DMS 273 (cell line): ENCODE data around the gene ZNF407.
"Not testable (repeated sequence)": the region's sequence is repeated elsewhere in the genome, so short reads cannot be mapped to it uniquely, and the experiment has no call there.

Experiments
- DNase-seq: peaks from one replicate; lab custom pipeline; 2025; ENCODE audit not compliant: unreplicated experiment; lab: John Stamatoyannopoulos, UW

Gene ZNF407

GRCh38 chr18:74597662-74598349, at the start of gene ZNF407:
TSS of gene ZNF407 (plus strand) at chr18:74597870. CDS start at chr18:74631020, 33,150 bp downstream.
- DNase-seq: peak; percentile 95

GRCh38 chr18:74549591-74550104, 48.0 kb upstream of the ZNF407 start:
- no peak for DNase-seq

DNA sequence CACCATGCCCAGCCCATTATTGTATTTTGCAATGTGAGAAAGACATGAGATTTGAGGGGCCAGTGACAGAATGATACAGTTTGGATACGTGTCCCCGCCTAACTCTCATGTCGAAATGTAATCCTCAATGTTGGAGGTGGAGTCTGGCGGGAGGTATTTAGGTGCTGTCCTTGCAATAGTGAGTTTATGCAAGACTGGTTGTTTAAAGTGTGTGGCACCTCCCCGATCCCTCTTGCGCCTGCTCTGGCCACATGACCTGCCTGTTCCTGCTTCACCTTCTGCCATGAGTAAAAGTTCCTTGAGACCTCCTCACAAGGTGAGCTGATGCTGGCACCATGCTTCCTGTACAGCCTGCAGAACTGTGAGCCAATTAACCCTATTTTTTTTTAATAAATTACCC, 46.8 kb upstream of the ZNF407 start:
- no peak for DNase-seq

DNA sequence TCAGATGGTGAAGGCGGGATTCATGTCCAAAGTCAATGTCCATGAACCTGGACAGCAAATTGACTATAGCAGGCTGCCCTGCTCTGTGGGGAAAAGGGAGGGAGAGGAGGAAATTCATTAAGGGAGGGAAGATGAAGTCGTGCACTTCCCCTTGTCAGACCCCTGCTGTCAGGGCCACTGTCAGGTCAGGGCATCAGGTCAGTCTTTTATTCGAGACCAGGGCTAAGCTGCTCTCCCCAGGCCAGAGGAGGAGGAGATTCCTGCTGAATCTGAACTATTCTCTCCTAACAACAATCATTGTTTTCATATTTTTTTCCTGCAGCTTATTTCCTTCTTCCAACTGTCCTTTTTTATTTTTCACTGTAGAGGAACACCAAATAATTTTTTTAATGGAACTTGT, 46.2 kb upstream of the ZNF407 start:
- no peak for DNase-seq

GRCh38 chr18:74551936-74552555, 45.6 kb upstream of the ZNF407 start:
- peak; percentile 90 for DNase-seq

- DNase-seq: no peak
Measured at GRCh38 chr18:74556126-74556525, 41.5 kb upstream of the ZNF407 start.

DNA sequence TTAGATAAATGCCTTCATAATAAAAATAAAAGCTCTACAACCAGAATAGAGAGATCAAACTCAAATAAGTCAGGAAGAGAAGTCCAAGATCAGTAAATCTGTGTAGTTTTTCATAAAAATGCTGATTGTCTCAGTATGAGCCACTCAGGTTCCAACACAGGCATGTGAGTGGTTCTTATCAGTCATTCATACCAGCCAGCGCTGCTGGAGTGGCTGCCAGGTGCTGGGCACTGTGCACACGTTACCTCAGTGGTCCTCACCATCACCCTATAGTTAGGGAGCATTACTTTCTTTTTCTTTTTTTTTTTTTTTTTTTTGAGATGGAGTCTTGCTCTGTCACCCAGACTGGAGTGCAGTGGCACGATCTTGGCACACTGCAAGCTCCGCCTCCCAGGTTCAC, 39.6 kb upstream of the ZNF407 start:
- DNase-seq: no peak

GRCh38 chr18:74562131-74562730, 35.4 kb upstream of the ZNF407 start:
- no peak for DNase-seq

- DNase-seq: no peak
Measured at GRCh38 chr18:74562775-74563174, 34.9 kb upstream of the ZNF407 start.

DNA sequence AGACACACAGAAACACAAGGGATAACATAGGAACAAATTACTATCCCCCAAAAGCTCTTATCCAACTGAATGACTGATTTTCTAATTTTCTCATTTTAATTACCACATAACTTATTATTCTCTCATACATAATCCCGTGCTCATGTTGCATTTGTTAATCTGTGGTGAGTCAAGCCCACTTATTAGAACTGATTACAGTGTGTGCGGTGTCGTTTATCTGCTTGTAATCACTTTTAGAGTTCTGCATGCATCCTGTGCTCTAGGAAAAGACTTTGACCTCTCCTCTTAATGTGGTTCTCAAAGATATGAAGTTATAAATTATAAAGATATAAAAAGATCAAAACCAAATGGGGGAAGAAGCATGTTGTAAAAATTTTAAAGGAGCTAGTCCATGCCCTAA, 33.7 kb upstream of the ZNF407 start:
- no peak for DNase-seq

DNA sequence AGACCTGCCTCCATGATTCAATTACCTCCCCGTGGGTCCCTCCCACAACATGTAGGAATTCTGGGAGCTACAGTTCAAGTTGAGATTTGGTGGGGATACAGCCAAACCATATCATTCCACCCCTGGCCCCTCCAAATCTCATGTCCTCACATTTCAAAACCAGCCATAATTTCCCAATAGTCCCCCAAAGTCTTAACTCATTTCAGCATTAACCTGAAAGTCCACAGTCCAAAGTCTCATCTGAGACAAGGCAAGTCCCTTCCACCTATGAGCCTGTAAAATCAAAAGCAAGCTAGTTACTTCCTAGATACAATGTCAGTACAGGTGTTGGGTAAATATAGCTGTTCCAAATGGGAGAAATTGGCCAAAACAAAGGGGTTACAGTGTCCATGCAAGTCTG, 32.5 kb upstream of the ZNF407 start:
- DNase-seq: not testable (repeated sequence)

GRCh38 chr18:74565993-74566392, 31.7 kb upstream of the ZNF407 start:
- DNase-seq: not testable (repeated sequence)

GRCh38 chr18:74567822-74568221, 29.8 kb upstream of the ZNF407 start:
- no peak for DNase-seq

DNA sequence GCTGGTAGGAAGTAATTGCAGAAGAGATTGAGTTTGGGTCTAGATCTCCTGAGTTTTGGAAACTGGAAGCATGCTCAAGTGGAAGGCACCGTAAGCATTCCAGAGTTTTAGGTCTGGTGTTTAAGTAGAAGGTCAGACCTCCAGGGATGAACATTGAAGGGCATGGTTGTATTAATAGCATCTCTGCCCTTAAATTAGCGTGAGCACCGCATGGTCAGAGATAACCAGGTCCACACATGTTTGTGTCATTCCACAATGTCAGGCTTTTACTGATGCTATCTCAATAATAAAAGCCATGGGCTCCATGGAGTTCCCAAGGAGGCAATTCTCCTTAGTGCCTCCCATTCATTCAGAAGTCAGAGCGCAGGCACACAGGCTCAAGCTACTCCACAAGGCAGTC, 28.3 kb upstream of the ZNF407 start:
- DNase-seq: no peak

- DNase-seq: no peak
Measured at GRCh38 chr18:74570266-74570665, 27.4 kb upstream of the ZNF407 start.

DNA sequence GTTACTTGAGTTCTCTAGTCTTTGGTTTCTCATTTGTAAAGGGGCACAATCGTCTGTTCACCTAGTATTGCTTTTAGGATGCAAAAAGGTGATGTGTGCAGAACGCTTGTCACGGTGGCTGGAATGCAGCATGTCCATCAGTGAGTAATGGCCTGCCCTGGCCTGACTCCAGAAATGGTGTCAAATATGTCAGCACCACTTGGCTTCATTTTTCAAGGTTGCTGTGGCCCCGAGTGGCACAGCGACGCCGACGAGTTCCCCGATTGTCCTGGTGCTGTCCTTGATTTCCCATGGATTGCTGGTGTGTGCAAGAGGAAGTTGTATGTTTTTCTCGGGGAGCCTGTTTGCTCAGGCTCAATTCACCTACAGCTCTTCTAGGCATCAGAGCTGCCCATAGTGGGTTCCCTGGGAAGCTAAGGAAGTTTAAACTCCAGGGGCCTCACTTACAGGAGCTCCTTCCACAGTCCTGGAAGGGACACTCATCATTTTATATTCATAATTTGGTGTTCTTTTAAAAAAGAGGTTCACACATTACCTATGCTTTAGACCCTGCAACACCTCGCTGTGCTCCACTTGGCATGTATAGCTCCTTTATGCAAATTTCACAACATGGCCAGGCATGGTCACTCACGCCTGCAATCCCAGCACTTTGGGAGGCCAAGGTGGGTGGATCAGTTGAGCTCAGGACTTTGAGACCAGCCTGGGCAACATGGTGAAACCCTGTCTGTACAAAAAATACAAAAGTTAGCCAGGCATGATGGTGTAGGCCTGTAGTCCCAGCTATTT, 25.6 kb upstream of the ZNF407 start:
- DNase-seq: no peak

DNA sequence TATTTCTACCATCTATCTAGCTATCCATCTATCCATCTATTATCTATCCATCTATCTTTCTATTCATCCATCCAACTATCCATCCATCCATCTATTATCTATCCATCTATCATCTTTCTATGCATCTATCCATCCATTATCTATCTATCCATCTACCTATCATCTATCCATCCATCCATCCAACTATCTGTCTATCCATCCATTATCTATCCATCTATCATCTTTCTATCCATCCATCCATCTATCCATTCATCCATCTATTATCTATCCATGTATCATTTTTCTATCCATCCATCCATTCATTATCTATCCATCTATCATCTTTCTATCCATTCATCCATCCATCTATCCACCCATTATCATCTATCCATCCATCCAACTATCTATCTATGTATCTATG, 24.6 kb upstream of the ZNF407 start:
- no peak for DNase-seq

DNA sequence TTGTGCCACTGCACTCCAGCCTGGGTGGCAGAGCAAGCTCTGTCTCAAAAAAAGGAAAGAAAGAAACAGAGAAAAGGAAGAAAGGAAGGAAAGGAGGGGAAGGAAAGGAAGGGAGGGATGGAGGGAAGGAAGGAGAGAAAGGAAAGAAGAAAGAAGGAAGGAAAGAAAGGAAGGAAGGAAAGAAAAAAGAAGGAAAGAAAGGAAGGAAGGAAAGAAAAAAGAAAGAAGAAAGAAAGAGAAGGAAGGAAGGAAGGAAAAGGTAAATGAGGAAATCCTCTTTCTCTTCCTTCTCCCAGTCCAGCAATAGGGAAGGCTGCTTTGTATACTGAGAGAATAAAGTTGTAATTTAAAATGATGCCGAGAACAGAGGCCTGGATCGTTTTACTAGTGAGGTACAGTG, 22.8 kb upstream of the ZNF407 start:
- no peak for DNase-seq

DNA sequence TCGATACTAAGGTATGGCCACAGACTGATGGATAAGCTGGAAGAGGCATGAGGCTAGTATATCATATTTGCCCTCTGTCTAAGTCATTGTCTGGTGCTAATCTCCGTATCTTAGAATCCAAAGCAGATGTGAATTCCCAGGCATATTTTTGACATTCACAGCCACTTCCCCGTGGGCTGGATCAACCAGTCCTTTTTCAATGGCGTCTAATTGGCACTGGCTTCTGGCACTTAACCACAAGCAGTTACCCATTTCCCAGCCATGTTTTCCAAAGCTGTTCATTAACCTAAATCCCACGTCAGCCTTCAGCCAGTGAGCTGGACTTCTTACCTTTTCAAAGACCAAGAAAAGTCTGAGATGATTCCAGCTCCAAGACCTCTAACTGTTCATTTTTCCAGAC, 20.7 kb upstream of the ZNF407 start:
- no peak for DNase-seq

DNA sequence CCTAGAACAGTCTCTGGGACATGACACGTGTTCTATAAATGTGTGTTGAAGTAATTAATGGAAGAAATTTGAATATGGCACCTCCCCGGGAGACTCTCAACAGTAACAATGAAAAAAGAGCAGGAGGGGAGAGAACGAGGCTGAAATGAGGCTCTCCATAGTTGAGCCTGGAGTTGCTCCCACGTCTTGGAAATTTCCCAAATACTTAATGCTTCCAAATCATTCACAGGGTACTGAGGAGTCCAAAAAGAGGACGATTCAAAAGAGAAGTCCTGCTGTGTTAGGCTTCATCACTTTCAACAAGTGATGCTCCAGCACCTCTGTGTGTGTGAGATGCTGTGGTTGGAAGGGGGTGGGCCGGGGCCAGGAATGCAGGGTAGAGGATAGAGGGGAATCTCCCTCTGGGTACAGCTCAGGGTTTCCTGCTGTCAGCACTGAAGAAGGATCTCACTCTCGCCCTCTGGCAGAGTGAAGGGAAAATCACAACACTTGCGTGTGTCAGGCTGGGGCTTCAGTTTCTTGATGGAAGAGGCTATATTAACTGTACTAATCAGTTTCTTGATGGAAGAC, 18.1 kb upstream of the ZNF407 start:
- DNase-seq: no peak

- DNase-seq: no peak
Measured at GRCh38 chr18:74582642-74583041, 15.0 kb upstream of the ZNF407 start.
